Activated naive CD4-positive, alpha-beta T cell treated with anti-CD3 and anti-CD28 coated beads, Interleukin-2, amount 10 ng/mL, durations not matched to agents 7 days and 5 days (primary cell): ENCODE measurements around the gene TSPAN3.
A peak's percentile ranks its signal among the peaks of the same experiment; 100 is the strongest.

Experiments used
- CTCF ChIA-PET: fragments of 350-600 bp; sonication (Branson Sonifier 250); formaldehyde crosslinking; loops from one replicate; lab custom pipeline; 2021; ENCODE audit warnings: antibody characterized with exemption; lab: Charles Lee
- DNase-seq: peaks from one replicate; pipeline ENCODE4 v3.0.0-alpha.2; 2020
- H3K27ac Mint-ChIP-seq: one replicate; pipeline ENCODE4 v1.8.0; 2021; ENCODE audit warnings: mild to moderate bottlenecking, moderate library complexity, mixed read lengths
- H3K27me3 Mint-ChIP-seq: one replicate; pipeline ENCODE4 v1.8.0; 2021; ENCODE audit warnings: mild to moderate bottlenecking, mixed read lengths
- H3K36me3 Mint-ChIP-seq: one replicate; pipeline ENCODE4 v1.8.0; 2021; ENCODE audit warnings: mixed read lengths
- H3K4me1 Mint-ChIP-seq: one replicate; pipeline ENCODE4 v1.8.0; 2021; ENCODE audit warnings: mixed read lengths
- H3K4me3 Mint-ChIP-seq: one replicate; pipeline ENCODE4 v1.8.0; 2021; ENCODE audit warnings: mild to moderate bottlenecking, moderate library complexity, mixed read lengths
- H3K9me3 Mint-ChIP-seq: one replicate; pipeline ENCODE4 v1.8.0; 2021; ENCODE audit warnings: mixed read lengths

The TSPAN3 gene

GRCh38 chr15:77097248-77097721 is 26.4 kb upstream of the TSPAN3 start:
- H3K27me3 Mint-ChIP-seq = peaks cover 15% of the 10 kb centered on the region

DNA sequence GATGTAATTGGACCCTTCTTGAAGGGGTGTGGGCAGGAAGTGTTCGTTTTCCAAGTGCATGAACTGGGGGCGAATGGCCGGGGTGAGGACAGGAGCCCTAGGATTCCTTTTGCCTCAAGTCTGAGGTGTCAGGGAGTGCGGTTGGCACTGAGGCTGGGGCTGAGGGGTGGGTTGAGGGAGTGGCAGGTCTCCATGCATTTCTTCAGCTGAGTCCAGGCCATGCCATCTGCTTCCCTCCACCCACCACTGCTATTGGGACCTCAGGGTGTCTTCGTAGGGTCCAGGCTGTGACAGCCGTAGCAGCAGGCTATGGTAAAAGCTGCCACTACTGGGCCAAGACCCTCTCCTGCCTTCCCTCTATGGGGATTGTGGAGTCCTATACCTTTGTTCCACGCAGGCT is 25.6 kb upstream of the TSPAN3 start:
- Mint-ChIP-seq H3K4me3 (no peak overlapping the region), H3K27me3 (peaks cover 14% of the 10 kb centered on the region), H3K9me3 (no peaks in the 10 kb centered on the region), H3K27ac (no peak overlapping the region), H3K36me3 (no peaks in the 10 kb centered on the region), H3K4me1 (no peaks in the 10 kb centered on the region)
- CTCF ChIA-PET = no interaction called here
- no peak for DNase-seq

More at GRCh38 chr15:77097248-77097721, 26.4 kb upstream of the TSPAN3 start:
- Mint-ChIP-seq H3K9me3 (no peaks in the 10 kb centered on the region), H3K4me1 (no peaks in the 10 kb centered on the region), H3K36me3 (no peaks in the 10 kb centered on the region), H3K4me3 (no peak overlapping the region), H3K27ac (no peak overlapping the region)
- CTCF ChIA-PET = interaction anchor here (0.6 to 1.2 kb wide), 2 partner anchors 25 to 446 kb away, joined by 3 read pairs; no protein-coding TSS in a partner anchor
- no peak for DNase-seq

- no peak for DNase-seq
- Mint-ChIP-seq H3K27ac (no peak overlapping the region), H3K9me3 (no peaks in the 10 kb centered on the region), H3K4me3 (no peak overlapping the region), H3K36me3 (no peaks in the 10 kb centered on the region), H3K4me1 (no peaks in the 10 kb centered on the region), H3K27me3 (peaks cover 10% of the 10 kb centered on the region)
- CTCF ChIA-PET = interaction anchor here (0.9 kb wide), 1 partner anchor 14 kb away, joined by 5 read pairs; no protein-coding TSS in a partner anchor
These were observed 25.2 kb upstream of the TSPAN3 start for GRCh38 chr15:77096138-77096537.

- no peak overlapping the region for H3K4me3 Mint-ChIP-seq
- no peak for DNase-seq
- no peaks in the 10 kb centered on the region for H3K9me3 Mint-ChIP-seq
- peaks cover 5% of the 10 kb centered on the region for H3K27me3 Mint-ChIP-seq
- no peak overlapping the region for H3K27ac Mint-ChIP-seq
- H3K4me1 Mint-ChIP-seq = no peaks in the 10 kb centered on the region
- CTCF ChIA-PET = interaction anchor here (1.0 kb wide), 3 partner anchors 9 to 448 kb away, joined by 4 to 5 read pairs (median 4); no protein-coding TSS in a partner anchor
- H3K36me3 Mint-ChIP-seq = no peaks in the 10 kb centered on the region
These were observed 23.6 kb upstream of the TSPAN3 start for GRCh38 chr15:77094397-77095030.

DNA sequence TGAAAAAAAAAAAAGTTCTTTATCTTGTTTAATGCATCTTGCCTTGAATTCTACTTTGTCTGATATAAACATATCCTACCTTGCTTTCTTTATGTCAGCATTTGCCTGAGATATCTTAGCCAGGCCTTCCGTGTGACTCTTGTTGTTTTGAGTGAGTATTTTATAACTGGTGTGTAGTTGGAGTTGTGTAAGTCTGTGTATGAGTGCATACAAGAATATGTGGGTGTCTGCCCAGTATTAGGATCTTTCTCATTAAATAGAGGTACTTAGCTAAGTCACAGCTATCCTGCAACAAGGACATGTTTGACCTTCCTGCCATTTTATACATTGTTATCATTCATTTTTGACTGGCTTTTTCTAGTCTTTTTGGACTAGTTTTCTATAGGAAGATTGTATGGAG is 22.5 kb upstream of the TSPAN3 start:
- H3K36me3 Mint-ChIP-seq = no peaks in the 10 kb centered on the region
- peaks cover 5% of the 10 kb centered on the region for H3K27me3 Mint-ChIP-seq
- no peak for DNase-seq
- H3K27ac Mint-ChIP-seq = no peak overlapping the region
- no peaks in the 10 kb centered on the region for H3K9me3 Mint-ChIP-seq
- no peak overlapping the region for H3K4me3 Mint-ChIP-seq
- no peaks in the 10 kb centered on the region for H3K4me1 Mint-ChIP-seq
- CTCF ChIA-PET = interaction anchor here (1.0 kb wide), 4 partner anchors 10 to 450 kb away, joined by 3 to 5 read pairs (median 4); no protein-coding TSS in a partner anchor

DNA sequence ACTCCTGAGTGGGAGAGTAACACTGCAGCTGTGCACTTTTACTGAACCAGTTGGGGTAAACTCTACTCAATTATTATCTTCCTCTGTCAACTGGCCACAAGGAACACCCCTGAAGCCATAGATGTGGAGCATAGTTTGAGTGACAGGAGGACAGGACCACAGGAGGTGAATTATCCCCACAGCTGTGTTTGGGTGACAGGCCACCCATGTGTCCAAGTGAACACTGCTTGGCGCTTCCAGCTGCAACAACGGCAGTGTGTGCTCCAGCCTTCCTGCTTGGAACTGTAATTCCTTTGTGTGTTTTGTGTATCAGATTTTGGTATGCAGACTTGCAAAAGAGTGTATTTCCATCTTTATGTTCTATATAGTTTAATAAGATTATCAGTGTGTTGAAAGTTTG is 20.2 kb upstream of the TSPAN3 start:
- Mint-ChIP-seq H3K36me3 (no peaks in the 10 kb centered on the region), H3K4me3 (no peak overlapping the region), H3K4me1 (no peaks in the 10 kb centered on the region), H3K9me3 (no peaks in the 10 kb centered on the region), H3K27me3 (peaks cover 11% of the 10 kb centered on the region), H3K27ac (no peak overlapping the region)
- CTCF ChIA-PET = no interaction called here
- DNase-seq = no peak

- Mint-ChIP-seq H3K27me3 (peaks cover 23% of the 10 kb centered on the region), H3K9me3 (no peaks in the 10 kb centered on the region), H3K36me3 (no peaks in the 10 kb centered on the region), H3K27ac (no peak overlapping the region), H3K4me1 (peaks cover 15% of the 10 kb centered on the region), H3K4me3 (no peak overlapping the region)
- no peak for DNase-seq
- CTCF ChIA-PET = interaction anchor here (0.6 kb wide), 1 partner anchor 63 kb away, joined by 3 read pairs; no protein-coding TSS in a partner anchor
These were observed 16.3 kb upstream of the TSPAN3 start for GRCh38 chr15:77087213-77087612.

DNA sequence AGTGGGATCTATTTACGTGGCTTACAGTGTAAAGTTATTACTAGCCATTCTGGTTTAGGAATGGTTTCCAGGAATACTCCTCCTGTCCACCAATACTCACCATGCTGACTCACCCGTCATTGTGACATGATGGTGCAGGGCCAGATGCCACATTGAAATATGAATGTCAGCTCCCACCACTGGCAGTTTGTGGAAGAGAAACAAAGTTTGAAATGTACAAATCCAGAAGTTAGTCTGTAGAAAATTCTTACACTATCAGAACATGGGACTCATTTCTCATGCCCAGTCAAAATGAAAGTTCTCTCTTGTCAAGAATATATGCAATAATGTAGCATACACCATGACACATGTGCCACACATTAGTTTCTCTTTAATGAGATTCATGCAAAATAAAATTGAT is 14.4 kb upstream of the TSPAN3 start:
- no peak for DNase-seq
- Mint-ChIP-seq H3K27ac (no peak overlapping the region), H3K27me3 (peaks cover 31% of the 10 kb centered on the region), H3K4me3 (no peak overlapping the region), H3K36me3 (no peaks in the 10 kb centered on the region), H3K9me3 (no peaks in the 10 kb centered on the region), H3K4me1 (peaks cover 15% of the 10 kb centered on the region)
- CTCF ChIA-PET = interaction anchor here (1.0 kb wide), 1 partner anchor 22 kb away, joined by 3 read pairs; no protein-coding TSS in a partner anchor

GRCh38 chr15:77084436-77084835 is 13.5 kb upstream of the TSPAN3 start:
- Mint-ChIP-seq H3K36me3 (no peaks in the 10 kb centered on the region), H3K27ac (no peak overlapping the region), H3K9me3 (no peaks in the 10 kb centered on the region), H3K4me1 (peaks cover 15% of the 10 kb centered on the region), H3K27me3 (peaks cover 31% of the 10 kb centered on the region), H3K4me3 (no peak overlapping the region)
- CTCF ChIA-PET = no interaction called here
- DNase-seq = no peak

DNA sequence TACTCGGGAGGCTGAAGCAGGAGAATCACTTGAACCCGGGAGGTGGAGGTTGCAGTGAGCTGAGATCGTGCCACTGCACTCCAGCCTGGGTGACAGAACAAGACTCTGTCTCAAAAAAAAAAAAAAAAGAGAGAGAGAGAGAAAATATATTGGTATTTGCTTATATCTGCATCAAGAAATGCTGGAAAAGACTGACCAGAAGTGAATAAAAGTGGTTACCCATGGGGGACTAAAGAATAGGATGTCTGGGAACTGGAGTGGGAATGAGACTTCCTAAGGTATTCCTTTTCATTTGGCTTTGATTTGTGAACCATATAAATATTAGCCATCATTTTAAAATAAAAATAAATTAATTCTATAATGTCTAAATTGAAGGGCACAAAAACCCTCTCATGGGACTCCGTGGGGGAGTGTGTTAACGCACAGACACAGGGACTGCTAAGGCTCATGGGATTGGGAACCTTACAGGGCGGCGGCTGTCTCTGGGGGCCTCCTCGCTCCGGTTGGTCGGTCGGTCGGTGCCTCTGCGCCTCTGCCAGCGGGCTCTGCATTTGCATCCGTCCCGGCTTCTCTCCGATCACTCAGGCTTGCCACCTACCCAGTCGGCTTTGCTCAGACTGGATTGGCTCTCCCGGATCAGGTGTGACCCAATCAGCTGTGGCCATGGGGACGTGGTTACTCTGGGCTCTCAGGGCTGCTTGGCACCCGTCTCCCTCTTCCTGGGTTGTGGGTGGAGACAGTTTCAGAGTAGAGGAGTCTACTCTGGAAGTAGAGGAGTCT is 12.7 kb upstream of the TSPAN3 start:
- Mint-ChIP-seq H3K27ac (no peak overlapping the region), H3K27me3 (peaks cover 31% of the 10 kb centered on the region)

DNA sequence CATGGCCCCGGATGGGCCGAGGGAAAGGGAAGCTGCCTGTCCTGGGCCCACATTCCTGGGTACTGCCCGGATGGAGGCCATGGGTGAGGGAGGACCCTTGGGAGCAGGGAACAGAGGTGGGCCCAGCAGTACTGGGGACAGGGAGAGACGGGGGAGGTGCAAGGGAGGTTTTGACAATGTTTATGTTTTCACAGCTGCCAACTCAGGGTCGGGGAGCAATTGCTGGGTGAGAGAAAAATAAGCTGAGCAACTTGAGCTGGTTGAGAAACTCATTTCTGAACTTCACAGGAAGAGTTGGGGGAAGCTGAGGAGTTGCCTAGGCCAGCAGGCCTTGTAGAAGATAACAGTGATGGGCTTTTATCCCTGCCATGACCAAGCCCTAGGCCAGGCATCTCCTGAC is 11.1 kb upstream of the TSPAN3 start:
- Mint-ChIP-seq H3K36me3 (no peaks in the 10 kb centered on the region), H3K27ac (no peak overlapping the region), H3K9me3 (no peaks in the 10 kb centered on the region), H3K27me3 (peaks cover 25% of the 10 kb centered on the region), H3K4me1 (peaks cover 15% of the 10 kb centered on the region), H3K4me3 (no peak overlapping the region)
- CTCF ChIA-PET = interaction anchor here (1.4 to 1.5 kb wide), 2 partner anchors 14 to 461 kb away, joined by 4 to 5 read pairs; no protein-coding TSS in a partner anchor
- no peak for DNase-seq

More for the DNA sequence above, 12.7 kb upstream of the TSPAN3 start:
- H3K4me3 Mint-ChIP-seq = peak overlapping the region; percentile 31
- DNase-seq = peak; percentile 68
- no peaks in the 10 kb centered on the region for H3K9me3 Mint-ChIP-seq
- peaks cover 15% of the 10 kb centered on the region for H3K4me1 Mint-ChIP-seq
- CTCF ChIA-PET = no interaction called here
- no peaks in the 10 kb centered on the region for H3K36me3 Mint-ChIP-seq

DNA sequence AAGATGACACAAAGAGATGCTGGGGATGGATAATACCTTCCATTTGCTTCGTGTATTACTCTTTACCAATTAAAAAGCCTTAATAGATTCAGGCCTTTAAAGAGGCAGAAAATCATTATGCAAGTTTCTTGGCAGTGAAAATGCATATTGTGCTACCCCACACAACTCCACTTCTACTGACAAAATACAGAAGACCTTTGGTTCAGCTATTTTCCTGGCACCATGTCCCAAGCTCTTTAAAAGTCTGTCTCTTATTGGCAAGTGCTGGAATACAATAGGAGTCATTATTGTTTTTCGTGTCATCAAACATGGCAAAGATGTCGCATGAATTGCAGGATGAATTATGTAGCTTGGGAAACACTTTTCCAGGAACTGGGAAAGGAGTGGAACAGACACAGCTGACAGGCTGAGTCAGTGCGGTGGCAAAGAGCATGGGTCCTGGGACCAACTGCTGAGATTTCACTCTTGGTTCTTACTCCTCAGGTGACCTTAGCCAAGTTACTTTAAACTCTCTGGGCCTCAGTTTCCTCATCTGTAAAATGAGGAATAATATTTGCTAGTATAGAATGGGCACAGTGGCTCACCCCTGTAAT is 5.5 kb upstream of the TSPAN3 start:
- Mint-ChIP-seq H3K4me3 (no peak overlapping the region), H3K4me1 (peaks cover 6% of the 10 kb centered on the region), H3K27ac (no peak overlapping the region), H3K27me3 (peaks cover 18% of the 10 kb centered on the region), H3K36me3 (no peaks in the 10 kb centered on the region), H3K9me3 (no peaks in the 10 kb centered on the region)
- CTCF ChIA-PET = no interaction called here
- no peak for DNase-seq

DNA sequence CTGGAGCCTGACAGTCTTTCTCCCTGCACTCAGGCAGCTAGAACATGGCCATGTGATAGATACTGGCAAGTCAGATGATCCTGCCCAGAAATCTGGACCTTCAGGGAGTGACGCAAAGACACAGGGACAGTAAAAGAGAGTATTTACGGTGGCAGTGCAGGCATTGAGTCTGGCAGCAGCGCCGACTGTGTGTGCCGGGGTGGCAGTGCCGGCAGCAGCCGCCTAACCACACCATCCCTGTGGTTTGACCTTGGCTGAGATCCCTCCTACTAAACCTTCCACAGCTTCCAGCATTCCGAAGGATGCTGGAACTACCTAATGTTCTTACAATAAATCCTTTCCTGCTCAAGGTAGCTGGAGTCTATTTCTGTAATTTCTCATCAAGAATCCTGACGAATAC is 4.6 kb upstream of the TSPAN3 start:
- Mint-ChIP-seq H3K4me1 (peaks cover 9% of the 10 kb centered on the region), H3K27ac (no peak overlapping the region), H3K27me3 (peaks cover 18% of the 10 kb centered on the region), H3K9me3 (no peaks in the 10 kb centered on the region), H3K4me3 (no peak overlapping the region), H3K36me3 (no peaks in the 10 kb centered on the region)
- CTCF ChIA-PET = no interaction called here
- no peak for DNase-seq

GRCh38 chr15:77074350-77074749 is 3.4 kb upstream of the TSPAN3 start:
- peaks cover 18% of the 10 kb centered on the region for H3K27me3 Mint-ChIP-seq
- H3K4me3 Mint-ChIP-seq = no peak overlapping the region
- no peaks in the 10 kb centered on the region for H3K36me3 Mint-ChIP-seq
- CTCF ChIA-PET = no interaction called here
- H3K27ac Mint-ChIP-seq = no peak overlapping the region
- no peak for DNase-seq
- no peaks in the 10 kb centered on the region for H3K9me3 Mint-ChIP-seq
- peaks cover 19% of the 10 kb centered on the region for H3K4me1 Mint-ChIP-seq
